ENCODE measurements around the gene CACTIN.
"Not testable (repeated sequence)": the region's sequence is repeated elsewhere in the genome, so short reads cannot be mapped to it uniquely, and the experiment has no call there.

Gene CACTIN

DNA sequence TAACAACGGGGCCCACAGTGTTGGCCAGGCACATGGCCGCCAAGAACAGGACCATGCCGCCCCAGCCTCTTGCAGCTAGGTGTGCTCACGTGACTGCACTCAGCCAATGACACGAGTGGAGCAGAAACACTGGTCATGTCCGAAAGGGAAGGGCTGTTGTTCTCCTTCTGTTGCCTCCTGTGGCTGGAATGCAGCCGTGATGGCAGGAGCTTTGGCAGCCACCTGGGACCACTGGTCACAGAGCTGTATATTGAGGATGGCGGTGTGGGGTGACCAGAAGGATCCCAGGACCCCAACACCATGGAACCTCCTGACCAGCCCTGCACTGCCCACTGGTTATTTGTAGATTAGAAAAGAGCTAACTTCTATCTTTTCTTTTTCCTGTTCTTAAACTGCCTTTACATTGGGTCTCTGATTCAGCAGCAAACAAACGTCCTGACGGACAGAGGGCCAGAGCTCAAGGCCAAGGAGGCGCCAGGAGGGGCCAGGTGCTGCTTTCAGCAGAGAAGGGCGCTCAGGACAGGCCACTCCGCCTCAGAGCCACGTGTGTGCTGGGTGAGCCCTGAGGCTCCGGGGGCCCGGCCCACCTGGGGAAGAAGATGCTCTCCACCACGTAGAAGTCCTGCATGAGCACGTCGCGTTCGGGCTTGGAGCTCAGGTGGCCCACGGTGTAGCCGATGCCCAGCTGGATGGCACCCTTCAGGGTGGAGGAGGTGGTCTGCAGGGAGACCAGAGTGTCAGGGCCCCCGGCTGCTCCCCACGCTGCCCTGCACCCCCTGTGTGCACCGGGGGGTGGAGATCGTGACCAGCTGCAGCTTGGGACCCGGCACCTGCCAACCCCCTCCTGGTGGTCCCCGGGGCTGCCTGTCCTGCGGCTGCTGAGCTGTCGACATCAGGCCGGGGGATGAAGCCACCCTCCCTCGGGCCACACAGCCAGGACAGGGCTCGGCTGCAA is 35.0 kb upstream of the CACTIN start:
- DNase-seq: no peak

DNA sequence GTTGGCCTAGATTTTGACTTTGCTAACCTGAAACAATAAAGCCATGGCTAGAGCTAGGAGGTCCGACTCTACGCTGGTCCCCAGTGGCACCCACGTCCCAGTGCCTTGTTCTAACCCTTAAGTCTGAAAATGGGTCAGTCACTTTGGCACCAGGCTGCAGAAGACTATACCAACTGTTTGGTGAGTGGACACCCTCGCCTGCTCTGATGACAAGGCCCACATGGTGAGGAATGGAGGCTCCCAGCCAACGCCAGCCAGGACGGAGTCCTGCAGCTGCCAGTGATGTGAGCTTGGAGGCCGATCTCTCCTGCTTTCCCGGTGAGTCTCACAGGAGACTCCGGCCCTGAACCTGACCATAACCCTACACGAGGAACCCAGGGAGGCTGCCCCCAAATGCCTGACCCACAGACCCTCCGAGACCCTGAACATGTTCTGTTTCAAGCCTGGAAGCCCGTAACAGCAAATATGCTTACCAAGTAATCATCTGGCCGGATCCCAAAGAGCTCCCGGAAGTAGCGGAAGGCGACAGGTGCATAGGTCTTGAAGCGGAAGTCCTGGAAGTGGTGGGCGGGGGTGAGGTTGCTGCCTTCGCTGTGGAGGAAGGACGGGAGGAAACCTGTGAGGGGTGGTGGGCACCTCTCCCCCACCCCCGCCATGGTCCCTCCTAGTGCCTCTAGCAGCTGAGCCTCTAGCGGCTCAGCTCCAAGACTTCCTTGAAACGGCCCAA is 34.1 kb upstream of the CACTIN start:
- no peak for DNase-seq

DNA sequence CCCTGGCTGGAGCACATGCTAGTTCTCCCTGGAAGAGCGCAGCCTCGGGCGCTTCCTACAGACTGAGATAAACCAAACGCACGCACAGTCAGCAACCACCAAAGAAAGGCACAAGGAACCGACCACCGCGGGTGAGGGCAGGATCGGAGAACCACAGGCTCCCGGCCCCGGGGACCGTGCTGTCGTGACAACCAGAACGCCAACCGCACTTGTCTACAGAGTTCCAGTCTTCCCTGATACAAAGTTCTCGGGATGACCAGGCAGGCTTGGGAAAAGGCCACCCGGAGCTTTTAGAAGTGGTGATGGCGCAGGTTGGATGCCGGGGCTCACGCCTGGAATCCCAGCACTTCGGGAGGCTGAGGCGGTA is 33.1 kb upstream of the CACTIN start:
- no peak for DNase-seq

DNA sequence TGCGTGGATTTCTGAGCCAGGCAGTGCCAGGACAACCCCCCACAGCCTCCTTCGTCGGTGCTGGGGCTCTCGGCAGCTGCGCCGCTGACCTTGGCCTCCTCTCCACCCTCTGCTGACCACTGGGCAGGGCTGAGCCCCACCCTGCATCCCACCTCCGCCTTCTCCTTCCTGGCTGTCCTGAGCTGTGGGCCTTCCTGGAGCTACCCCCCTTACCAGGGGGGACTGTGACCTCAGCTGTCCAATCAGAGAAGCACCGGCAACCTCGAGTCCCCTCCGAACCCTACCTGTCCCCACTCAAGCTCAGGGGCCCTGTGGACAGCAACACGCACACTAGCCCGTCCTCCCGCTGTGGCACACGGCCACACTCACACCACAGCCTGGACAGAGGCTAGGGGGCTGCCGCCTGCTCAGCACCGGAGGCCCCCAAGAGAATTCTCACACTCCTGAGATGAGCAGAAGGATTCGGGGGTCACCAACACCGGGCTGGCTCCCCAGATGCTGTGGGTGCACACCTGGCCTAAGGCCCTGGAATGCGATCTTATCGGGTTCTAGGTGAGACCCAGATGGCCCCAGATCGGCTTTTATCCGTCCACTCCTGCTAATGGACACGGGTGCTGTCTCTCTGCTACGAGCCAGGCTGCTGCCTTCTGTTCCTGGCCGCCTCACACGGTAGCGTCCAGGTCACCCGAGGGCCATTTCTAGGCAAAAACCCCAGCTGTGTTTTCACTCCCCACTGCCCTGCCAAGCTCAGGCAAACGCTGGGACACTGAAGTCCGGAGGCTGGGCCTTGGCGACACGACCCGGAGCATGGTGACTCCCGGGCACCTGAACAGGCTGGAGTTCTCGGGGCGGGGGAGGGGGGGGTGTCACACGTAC is 32.5 kb upstream of the CACTIN start:
- DNase-seq: no peak

DNA sequence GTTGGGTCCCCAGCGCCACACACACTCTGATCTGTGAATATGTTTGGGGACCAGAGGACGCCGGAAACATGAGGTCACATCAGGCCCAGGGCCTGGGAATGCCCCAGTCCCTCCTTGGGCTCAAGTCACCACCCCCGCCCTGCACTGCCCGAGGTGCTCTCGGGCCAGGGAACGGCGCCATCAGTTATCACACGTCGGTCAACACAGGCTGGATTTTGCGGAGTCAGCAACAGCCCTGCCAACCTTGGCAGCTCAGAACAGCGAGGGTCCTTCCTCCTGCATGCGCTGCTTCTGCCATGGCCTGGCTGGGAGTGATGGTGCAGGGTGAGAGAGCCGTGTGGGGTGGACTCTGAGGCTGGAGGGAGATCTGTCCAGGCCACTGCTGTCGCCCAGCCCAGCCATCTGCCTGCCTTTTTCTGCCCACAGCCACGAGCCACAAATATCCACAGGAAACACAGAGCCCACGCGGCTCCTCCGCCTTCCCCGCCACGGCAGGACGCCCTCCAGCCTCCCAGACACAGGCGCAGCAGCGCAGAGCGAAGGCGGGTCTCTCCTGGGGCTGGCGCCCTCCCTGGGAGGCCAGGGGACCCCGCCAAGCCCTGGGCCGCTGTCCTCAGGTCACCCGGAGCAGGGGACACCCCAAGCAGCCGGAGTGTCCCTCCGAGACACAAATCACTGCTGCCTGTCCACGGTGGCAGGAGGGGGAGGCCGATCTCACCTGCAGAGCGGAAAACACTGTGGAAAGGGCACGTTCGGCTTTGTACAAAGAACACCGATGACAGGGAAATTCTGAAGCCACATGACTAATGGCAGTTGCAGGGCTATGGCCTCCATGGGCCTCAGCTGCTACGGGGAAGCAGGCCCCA is 31.6 kb upstream of the CACTIN start:
- DNase-seq: no peak

DNA sequence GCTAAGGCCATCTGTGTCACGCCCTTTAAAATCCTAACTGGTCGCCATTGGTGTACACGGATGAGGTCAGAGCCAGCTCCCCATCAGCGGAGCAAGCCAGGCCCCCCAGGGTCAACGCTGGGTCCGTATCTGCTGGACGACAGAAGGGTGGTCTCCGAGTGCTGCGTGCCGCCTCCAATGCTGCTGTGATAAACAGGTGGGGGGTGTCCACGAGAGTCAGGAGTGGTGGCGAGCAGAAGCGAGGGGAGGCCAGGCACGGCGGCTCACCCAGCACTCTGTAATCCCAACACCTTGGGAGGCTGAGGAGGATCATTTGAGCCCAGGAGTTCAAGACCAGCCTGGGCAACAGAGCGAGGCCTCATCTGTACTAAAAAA is 30.8 kb upstream of the CACTIN start:
- no peak for DNase-seq

DNA sequence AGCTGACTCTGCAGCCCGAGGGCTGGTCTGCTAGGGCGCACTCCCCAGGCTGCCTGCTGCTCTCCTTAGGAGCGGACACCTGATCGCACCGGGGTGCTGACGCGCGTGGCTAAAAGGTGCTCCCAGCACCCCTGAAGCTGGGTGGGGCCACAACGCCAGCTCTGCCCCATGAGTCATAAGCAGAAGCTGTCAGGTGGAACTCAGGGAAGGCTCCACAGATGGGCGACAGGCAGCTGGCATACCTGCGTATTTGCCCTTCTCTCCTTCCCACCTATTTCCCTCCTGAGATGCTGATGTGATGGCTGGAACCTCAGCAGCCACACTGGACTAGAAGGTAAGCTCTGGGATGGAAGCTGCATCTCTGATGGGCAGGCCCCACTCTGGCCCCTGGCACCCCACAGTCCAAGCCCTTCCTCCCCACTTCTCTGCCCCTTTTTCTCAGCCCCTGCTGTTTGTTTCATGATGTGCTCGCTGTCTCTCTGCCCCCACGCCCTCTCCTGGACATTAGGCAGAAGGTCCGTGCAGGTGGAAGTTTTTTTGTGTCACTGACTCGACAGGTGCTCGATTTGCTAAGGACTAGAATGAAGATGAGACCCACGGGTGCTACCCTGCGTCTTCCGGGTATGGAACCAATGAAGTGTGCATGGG is 30.3 kb upstream of the CACTIN start:
- no peak for DNase-seq

DNA sequence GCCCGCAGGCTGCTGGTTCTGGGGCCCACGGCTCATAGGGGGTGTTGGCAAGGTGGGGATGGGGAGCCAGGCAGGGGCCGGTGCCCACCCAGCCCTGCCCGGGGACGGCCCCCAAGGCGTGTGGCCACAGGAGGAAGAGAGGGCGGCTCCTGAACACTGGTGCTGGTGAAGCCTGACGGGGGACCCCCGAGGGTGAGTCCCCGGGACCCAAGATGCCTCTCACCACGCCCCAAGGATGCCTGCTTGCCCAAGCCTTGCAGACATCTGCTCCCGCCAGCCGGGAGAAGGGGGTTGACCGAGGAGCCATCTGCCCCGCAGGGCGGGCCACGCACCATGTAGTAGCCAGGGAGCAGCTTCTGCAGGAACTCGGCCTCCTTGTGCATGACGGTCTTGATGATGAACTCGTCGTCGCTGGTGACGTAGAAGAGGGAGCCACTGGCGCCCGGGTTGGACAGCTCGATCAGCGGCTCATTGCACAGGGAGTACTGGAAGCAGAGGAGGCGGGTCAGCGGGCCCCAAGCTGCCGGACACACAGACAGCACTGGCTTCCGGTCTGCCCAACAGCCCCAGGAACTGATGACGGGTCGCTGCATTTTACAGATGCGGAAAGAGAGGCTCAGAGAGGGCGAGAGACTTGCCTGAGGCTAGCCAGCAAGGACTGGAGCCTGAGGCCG is 29.6 kb upstream of the CACTIN start:
- DNase-seq: no peak

DNA sequence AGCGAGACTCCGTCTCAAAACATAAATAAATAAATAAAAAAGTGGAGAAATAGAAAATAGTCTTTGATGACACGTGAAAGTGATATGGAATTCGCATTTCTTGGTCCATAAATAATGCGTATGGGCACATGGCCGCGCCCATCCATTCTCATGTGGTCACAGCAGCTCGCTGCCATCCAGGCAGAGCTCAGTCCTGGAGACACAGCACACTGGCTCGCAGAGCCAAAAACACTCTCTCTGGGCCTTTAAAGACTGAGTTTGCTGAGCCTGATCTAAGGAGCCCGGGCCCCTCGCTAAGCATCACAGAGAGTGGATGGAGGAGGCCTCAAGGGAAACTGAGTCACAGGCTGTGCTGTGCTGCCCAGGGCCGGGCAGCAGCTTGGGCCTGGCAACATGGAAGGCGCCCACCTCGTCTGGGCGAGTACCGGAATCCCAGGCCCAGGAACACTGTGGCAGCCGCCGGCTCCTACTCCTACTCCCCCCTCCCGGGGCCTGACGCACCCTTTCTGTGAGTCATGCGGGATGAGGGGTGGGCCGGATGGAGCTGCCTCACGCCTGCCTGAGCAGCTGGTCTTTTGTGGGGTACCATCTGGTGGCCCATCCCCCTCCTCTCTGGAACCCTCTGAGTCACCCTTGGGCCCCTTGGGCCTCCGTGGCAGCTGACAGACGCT is 28.9 kb upstream of the CACTIN start:
- DNase-seq: no peak

DNA sequence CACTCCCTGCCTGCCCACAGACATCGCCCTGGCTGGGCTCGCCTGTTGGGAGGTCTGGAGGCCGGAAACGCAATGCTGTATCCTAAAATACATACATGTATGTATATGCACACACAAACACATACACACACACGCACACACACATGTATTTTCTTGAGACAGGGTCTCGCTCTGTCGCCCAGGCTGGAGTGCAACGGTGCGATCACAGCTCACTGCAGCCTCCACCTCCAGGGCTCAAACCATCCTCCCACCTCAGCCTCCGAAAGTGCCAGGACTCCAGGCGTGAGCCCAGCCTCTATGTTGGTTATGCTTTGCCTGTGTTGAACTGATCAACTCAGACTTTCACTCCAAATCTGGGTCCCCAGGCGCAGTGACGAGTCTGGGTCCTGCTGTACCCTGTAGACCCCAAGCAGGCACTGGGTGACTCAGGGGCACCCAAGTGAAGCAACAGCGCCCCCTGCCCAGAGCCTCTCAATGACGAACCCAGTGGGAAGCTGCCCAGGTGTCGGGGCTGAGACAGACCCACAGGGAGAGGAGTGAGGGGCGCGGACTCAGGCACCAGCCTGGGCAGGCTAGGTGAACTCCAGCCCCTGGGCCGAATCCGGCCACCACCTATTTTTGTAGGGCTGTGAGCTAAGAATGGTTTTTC is 27.4 kb upstream of the CACTIN start:
- no peak for DNase-seq

DNA sequence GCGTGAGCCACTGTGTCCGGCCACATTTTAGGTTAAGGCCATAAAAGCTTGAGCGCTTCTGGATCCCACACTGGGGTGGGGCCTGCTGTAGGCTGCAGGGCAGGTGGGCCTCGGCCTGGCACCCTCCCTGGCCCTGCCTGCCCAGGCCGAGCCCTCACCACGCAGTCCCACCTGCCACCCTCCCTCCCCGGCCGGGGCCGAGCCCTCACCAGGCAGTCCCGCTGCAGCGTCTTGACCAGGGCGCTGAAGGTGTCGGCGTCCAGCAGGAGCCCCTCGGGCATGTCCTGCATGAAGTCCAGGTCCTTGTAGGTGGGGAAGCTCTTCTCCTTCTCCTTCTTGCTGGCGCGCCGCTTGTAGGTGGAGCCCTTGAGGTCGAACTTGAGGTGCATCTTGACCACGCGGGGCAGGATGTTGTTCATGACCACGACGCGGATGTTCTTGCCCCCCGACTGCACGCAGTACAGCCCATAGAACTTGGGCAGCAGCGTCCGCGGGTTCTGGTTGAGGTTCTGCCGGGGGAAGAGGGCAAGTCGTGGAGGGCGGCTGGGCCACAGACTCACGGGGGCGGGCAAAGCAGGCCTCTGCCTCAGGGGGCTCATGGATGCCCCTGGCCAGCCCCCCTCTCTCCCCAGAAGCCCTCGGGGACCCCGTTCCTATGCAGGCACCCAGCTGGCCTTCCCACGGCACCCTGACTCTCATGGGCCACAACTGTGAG is 26.6 kb upstream of the CACTIN start:
- DNase-seq: no peak

DNA sequence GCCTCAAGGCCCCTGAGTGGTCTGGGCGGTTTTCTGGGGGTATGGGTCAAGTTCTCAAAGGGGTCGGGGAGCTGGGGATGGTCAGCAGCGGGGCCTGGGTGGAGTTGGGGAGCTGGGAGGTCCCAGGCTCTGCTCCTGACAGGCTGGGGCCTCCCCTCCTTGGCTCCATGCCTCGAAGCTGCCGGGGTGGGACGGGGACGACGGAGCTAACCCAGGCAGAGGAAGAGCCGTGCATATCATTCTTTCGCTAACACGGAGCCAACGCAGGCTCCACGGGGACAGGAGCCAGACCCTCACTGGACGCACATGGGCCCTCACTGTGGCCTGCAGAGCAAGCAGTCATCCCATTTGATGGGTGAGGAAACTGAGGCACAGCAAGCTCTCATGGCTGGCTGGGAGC is 25.8 kb upstream of the CACTIN start:
- no peak for DNase-seq

DNA sequence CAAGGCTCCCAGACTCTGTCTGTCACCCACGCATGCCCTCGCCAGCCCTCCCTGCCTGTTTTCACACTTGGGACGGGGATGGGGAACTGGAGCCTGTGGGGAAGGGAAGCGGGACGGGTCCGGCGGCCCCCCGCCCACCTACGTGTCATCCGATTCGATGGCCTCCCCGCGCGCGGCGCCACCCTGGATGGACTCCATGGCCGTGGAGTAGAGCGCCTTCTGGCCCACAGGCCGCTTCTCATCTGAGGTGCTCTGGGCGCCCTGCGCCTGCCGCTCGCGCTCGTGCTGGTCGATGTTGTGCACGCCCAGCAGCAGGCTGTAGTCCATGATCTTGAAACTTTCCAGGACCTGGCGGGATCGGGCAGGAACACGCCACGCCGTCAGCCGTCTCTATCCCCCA is 25.1 kb upstream of the CACTIN start:
- DNase-seq: no peak

DNA sequence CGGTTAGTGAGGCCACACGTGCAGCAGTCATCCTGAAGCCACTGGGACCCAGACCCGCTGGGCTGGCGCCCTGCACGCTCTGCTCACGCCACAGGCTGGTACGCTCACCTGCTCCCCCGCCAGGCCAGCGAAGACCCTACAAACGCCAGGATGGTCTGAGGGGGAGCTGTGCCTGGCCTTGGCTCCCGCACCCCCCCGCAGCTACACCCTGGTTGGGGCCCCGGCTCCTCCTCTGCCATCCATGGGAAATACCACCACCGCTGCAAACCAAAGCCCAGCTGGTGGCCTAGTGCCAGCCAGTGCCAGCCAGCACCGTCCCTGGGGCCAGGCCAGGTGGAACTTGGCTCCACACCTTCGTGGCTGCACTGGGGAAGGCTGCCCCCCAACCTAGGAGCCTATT is 23.3 kb upstream of the CACTIN start:
- no peak for DNase-seq

DNA sequence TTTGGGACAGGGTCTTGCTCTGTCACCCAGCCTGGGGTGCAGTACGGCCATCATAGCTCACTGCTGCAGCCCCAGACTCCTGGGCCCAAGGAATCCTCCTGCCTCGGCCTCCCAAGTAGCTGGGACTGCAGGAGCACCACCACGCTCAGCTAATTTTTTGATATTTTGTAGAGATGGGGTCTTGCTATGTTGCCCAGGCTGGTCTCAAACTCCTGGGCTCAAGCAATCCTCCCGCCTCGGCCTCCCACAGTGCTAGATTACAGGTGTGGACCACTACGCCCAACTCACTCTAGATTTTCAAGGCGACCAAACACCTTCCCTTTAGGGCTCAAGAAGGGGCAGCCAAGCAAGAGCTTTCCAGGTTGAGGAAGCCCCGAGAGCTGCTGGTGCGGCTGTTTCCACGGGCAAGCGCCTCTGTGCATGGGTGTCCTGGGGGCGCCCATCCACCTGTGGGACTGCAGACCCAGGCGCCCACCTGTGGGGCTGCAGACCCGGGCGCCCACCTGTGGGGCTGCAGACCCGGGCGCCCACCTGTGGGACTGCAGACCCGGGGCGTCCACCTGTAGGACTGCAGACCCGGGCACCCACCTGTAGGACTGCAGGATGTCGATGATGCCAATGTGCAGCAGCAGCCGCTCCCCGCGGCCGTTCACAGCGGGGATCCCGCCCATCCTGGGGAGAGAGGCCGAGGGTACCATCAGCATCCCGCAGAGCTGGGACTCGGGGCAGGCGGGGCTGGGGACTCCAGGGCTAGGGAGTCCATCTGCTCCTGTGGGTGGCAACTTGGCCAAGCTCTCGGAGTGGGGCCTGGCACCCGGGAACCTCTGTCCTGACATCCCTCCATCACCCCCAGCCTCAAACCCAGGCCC is 21.7 kb upstream of the CACTIN start:
- DNase-seq: no peak

DNA sequence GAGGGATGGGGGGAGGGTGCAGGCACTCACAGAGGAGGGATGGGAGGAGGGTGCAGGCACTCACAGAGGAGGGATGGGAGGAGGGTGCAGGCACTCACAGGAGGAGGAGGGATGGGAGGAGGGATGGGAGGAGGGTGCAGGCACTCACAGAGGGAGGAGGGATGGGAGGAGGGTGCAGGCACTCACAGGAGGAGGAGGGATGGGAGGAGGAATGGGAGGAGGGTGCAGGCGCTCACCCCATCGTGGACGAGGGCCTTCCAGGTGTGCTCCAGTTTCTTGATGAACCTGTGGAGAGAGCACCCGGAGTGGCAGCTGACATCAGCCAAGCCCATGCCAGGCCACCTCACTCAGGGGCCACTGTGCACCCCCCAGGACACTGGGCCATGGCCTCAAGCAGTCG is 20.5 kb upstream of the CACTIN start:
- DNase-seq: not testable (repeated sequence)

DNA sequence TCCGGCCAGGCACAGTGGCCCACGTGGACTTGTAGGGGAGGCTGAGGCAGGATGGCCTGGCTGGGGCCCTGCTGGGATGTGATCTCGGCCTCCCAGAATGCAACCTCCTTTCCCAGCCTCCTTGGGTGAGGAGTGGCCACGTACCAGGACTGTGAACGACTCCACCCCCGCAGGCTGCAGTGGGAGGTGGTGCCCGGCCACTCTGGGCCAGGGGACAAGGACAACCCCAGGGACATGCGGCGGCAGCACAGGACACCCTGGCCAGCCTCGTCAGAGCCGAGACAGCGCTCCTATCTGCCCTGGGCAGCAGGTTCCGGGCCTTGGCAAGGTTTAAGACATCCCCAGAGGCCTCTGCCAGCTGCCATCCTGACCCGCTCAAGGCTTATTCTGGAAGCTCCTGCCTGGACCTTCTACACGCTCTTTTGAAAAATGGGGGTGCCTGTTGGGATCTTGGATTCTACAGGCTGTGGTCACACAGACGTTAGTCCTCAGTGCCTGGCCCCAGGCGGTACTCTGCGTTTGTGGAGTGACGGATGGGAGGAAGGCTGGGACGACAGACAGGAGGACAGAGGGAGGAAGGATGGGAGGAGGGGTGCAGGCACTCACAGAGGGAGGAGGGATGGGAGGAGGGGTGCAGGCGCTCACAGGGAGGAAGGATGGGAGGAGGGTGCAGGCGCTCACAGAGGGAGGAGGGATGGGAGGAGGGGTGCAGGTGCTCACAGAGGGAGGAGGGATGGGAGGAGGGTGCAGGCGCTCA is 19.9 kb upstream of the CACTIN start:
- no peak for DNase-seq

DNA sequence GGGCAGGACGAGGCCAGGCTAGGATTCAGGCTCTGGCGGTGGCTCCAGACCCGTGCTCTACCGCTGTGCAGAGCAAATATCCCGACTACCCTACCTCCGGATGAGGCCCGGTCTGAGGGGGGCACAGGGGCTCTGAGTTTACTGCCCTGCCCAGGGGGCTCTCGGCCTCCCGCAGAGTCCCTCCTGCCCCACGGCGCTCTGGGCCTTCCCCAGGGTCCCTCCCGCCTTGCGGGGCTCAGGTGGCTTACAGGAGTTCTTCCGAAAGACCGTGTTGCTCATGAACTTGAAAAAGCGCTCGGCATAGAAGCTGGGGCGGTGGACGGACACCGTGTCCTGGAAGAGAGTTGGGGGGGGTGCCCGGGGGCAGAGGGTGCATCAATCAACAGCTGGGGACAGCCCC is 19.1 kb upstream of the CACTIN start:
- DNase-seq: no peak
